ENCODE data around the gene BRINP2.

BRINP2 gene

DNA sequence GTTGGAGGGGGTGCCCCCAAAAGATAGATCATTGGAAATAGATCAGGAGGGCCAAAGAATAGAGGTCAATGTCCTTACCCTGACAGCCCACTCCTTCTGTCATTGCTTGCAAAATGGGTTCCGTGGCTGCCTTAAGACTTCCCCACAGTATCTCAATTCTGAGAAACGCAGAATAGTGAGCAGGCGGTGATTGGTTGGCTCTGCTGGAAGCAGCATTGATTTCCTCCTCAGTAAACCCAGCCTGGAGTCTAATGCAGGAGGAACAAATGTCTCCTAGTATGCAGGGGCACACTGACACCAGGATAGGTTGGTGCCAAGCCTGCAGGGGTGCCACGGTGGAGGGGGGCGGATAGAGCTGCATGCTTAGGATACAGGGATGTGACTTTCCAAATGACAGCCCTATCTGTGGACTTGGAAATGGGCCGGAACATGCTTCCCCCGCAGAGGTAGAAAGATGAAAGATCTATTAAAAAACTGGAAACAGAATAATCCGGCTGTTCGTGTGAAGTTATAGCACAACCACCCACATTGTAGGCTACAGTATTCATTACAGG is 76.9 kb downstream of the BRINP2 start:
- no peaks in the 10 kb centered on the region for H3K4me1 ChIP-seq (ENCODE audit: control insufficient read depth in 1 of 2, insufficient read depth in 2 of 2, low read length in 2 of 2)

DNA sequence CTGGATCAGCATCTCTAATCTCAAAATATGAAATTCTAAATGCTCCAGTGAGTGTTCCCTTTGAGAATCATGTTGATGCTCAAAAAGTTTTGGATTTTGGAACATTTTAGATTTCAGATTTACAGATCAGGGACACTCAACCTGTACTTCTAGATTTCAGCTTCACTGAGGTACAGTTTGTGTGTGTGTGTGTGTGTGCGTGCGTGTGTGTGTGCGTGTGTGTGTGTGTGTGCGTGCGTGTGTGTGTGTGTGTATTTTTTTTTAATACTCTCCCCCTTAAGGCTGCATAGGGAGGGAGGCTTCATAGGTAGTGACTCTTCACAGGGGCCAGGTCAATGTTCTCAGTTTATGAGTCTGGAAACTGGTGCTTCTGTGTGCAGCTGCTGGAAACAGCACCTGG is 77.5 kb downstream of the BRINP2 start:
- Histone ChIP-seq H3K4me3 (ENCODE audit: low read depth, low read length) (no peak overlapping the region), H4K8ac (ENCODE audit: low read depth, low read length) (no peak overlapping the region), H2BK120ac (ENCODE audit: insufficient read depth, low read length, poor library complexity) (no peak overlapping the region), H3K27me3 (ENCODE audit: insufficient read depth, low read length) (no peaks in the 10 kb centered on the region), H3K4ac (ENCODE audit: low read depth, low read length) (no peak overlapping the region), H3K4me1 (ENCODE audit: control insufficient read depth in 1 of 2, insufficient read depth in 2 of 2, low read length in 2 of 2) (no peaks in the 10 kb centered on the region), H3K79me1 (ENCODE audit: low read length) (no peaks in the 10 kb centered on the region), H4K12ac (ENCODE audit: low read depth, low read length) (no peak overlapping the region), H3K4me2 (ENCODE audit: low read length) (no peak overlapping the region), H3K14ac (ENCODE audit: low read length) (no peak overlapping the region), H3K18ac (ENCODE audit: low read length) (no peak overlapping the region), H3K27ac (ENCODE audit: low read depth, low read length) (no peak overlapping the region), H2BK12ac (ENCODE audit: low read length) (no peak overlapping the region), H4K91ac (ENCODE audit: low read depth, low read length) (no peak overlapping the region), H3K9ac (ENCODE audit: low read length) (no peak overlapping the region), H3K9me3 (ENCODE audit: insufficient read depth, low read depth, low read length) (no peaks in the 10 kb centered on the region), H2BK5ac (ENCODE audit: low read depth, low read length, poor library complexity) (no peak overlapping the region), H2AFZ (ENCODE audit: insufficient read depth, low read length, poor library complexity) (no peak overlapping the region), H2AK5ac (ENCODE audit: low read length) (no peak overlapping the region), H3K36me3 (ENCODE audit: control insufficient read depth in 1 of 2, insufficient read depth in 2 of 2, low read length in 2 of 2) (no peaks in the 10 kb centered on the region), H3K23ac (ENCODE audit: low read length) (no peak overlapping the region), H3K79me2 (ENCODE audit: control insufficient read depth, insufficient read depth, low read length, poor library complexity) (no peaks in the 10 kb centered on the region)
- no peak for DNase-seq
- WGBS (ENCODE audit: extremely low coverage, insufficient coverage, insufficient read length): no CpG with 5 or more reads among the region's 5 CpGs

More for the DNA sequence above, 76.9 kb downstream of the BRINP2 start:
- Histone ChIP-seq H3K79me2 (ENCODE audit: control insufficient read depth, insufficient read depth, low read length, poor library complexity) (no peaks in the 10 kb centered on the region), H3K27me3 (ENCODE audit: insufficient read depth, low read length) (no peaks in the 10 kb centered on the region), H3K9me3 (ENCODE audit: insufficient read depth, low read depth, low read length) (no peaks in the 10 kb centered on the region), H3K4ac (ENCODE audit: low read depth, low read length) (no peak overlapping the region), H2AFZ (ENCODE audit: insufficient read depth, low read length, poor library complexity) (no peak overlapping the region), H2BK120ac (ENCODE audit: insufficient read depth, low read length, poor library complexity) (no peak overlapping the region), H3K36me3 (ENCODE audit: control insufficient read depth in 1 of 2, insufficient read depth in 2 of 2, low read length in 2 of 2) (no peaks in the 10 kb centered on the region), H4K91ac (ENCODE audit: low read depth, low read length) (no peak overlapping the region), H3K14ac (ENCODE audit: low read length) (no peak overlapping the region), H4K8ac (ENCODE audit: low read depth, low read length) (no peak overlapping the region), H2AK5ac (ENCODE audit: low read length) (no peak overlapping the region), H3K79me1 (ENCODE audit: low read length) (no peaks in the 10 kb centered on the region), H3K9ac (ENCODE audit: low read length) (peak overlapping the region; percentile 56), H3K23ac (ENCODE audit: low read length) (no peak overlapping the region), H4K12ac (ENCODE audit: low read depth, low read length) (no peak overlapping the region), H3K4me3 (ENCODE audit: low read depth, low read length) (no peak overlapping the region), H3K4me2 (ENCODE audit: low read length) (no peak overlapping the region), H2BK12ac (ENCODE audit: low read length) (no peak overlapping the region), H2BK5ac (ENCODE audit: low read depth, low read length, poor library complexity) (no peak overlapping the region), H3K18ac (ENCODE audit: low read length) (no peak overlapping the region), H3K27ac (ENCODE audit: low read depth, low read length) (no peak overlapping the region)
- no CpG with 5 or more reads among the region's 9 CpGs for WGBS (ENCODE audit: extremely low coverage, insufficient coverage, insufficient read length)
- DNase-seq: no peak

DNA sequence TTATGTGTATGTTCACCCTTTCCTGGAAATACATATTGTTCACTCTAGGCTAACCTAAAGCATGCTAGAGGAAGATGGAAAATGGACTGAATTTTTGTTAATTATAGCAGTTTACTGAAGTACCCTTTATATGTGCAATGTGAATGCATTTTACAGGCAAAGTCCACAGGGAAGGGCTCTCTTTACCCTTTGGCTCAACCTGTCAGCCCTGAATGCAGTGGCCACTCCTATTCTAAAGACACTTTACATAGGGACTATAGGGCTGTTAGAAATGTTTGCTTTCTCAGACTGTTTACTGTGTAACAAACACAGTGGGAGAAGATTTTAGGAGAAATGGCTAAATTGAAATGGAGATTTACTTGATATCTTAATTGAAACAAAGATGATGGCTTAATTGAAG is 78.5 kb downstream of the BRINP2 start:
- Histone ChIP-seq H3K14ac (ENCODE audit: low read length) (no peak overlapping the region), H3K27me3 (ENCODE audit: insufficient read depth, low read length) (no peaks in the 10 kb centered on the region), H3K27ac (ENCODE audit: low read depth, low read length) (no peak overlapping the region), H3K4me3 (ENCODE audit: low read depth, low read length) (no peak overlapping the region), H2BK12ac (ENCODE audit: low read length) (no peak overlapping the region), H3K4ac (ENCODE audit: low read depth, low read length) (no peak overlapping the region), H2BK120ac (ENCODE audit: insufficient read depth, low read length, poor library complexity) (no peak overlapping the region), H3K18ac (ENCODE audit: low read length) (no peak overlapping the region), H3K79me1 (ENCODE audit: low read length) (no peaks in the 10 kb centered on the region), H3K79me2 (ENCODE audit: control insufficient read depth, insufficient read depth, low read length, poor library complexity) (no peaks in the 10 kb centered on the region), H3K4me1 (ENCODE audit: control insufficient read depth in 1 of 2, insufficient read depth in 2 of 2, low read length in 2 of 2) (no peaks in the 10 kb centered on the region), H2AK5ac (ENCODE audit: low read length) (no peak overlapping the region), H4K8ac (ENCODE audit: low read depth, low read length) (no peak overlapping the region), H4K12ac (ENCODE audit: low read depth, low read length) (no peak overlapping the region), H3K9ac (ENCODE audit: low read length) (no peak overlapping the region), H3K4me2 (ENCODE audit: low read length) (no peak overlapping the region), H3K36me3 (ENCODE audit: control insufficient read depth in 1 of 2, insufficient read depth in 2 of 2, low read length in 2 of 2) (no peaks in the 10 kb centered on the region), H3K9me3 (ENCODE audit: insufficient read depth, low read depth, low read length) (no peaks in the 10 kb centered on the region), H4K91ac (ENCODE audit: low read depth, low read length) (no peak overlapping the region), H3K23ac (ENCODE audit: low read length) (no peak overlapping the region), H2BK5ac (ENCODE audit: low read depth, low read length, poor library complexity) (no peak overlapping the region), H2AFZ (ENCODE audit: insufficient read depth, low read length, poor library complexity) (no peak overlapping the region)
- no peak for DNase-seq

GRCh38 chr1:177252877-177253276 is 82.1 kb downstream of the BRINP2 start:
- peaks cover 6 to 9% of the 10 kb centered on the region in 2 experiments for H3K4me1 ChIP-seq (ENCODE audit: control insufficient read depth in 1 of 2, insufficient read depth in 2 of 2, low read length in 2 of 2)
- no peak overlapping the region for H4K12ac ChIP-seq (ENCODE audit: low read depth, low read length)

More at GRCh38 chr1:177252877-177253276, 82.1 kb downstream of the BRINP2 start:
- H4K91ac ChIP-seq (ENCODE audit: low read depth, low read length): no peak overlapping the region
- H3K27ac ChIP-seq (ENCODE audit: low read depth, low read length): no peak overlapping the region
- no peaks in the 10 kb centered on the region for H3K9me3 ChIP-seq (ENCODE audit: insufficient read depth, low read depth, low read length)
- H3K23ac ChIP-seq (ENCODE audit: low read length): no peak overlapping the region
- no peaks in the 10 kb centered on the region for H3K79me1 ChIP-seq (ENCODE audit: low read length)
- H2BK120ac ChIP-seq (ENCODE audit: insufficient read depth, low read length, poor library complexity): no peak overlapping the region
- no peak overlapping the region for H2AFZ ChIP-seq (ENCODE audit: insufficient read depth, low read length, poor library complexity)
- no peak overlapping the region for H4K8ac ChIP-seq (ENCODE audit: low read depth, low read length)
- no peak for DNase-seq
- no peak overlapping the region for H3K4ac ChIP-seq (ENCODE audit: low read depth, low read length)
- H3K18ac ChIP-seq (ENCODE audit: low read length): no peak overlapping the region
- no peak overlapping the region for H3K9ac ChIP-seq (ENCODE audit: low read length)
- no peak overlapping the region for H3K14ac ChIP-seq (ENCODE audit: low read length)
- H3K27me3 ChIP-seq (ENCODE audit: insufficient read depth, low read length): no peaks in the 10 kb centered on the region
- H3K36me3 ChIP-seq (ENCODE audit: control insufficient read depth in 1 of 2, insufficient read depth in 2 of 2, low read length in 2 of 2): no peaks in the 10 kb centered on the region
- no peaks in the 10 kb centered on the region for H3K79me2 ChIP-seq (ENCODE audit: control insufficient read depth, insufficient read depth, low read length, poor library complexity)
- no peak overlapping the region for H2BK12ac ChIP-seq (ENCODE audit: low read length)
- H2AK5ac ChIP-seq (ENCODE audit: low read length): no peak overlapping the region
- no peak overlapping the region for H3K4me2 ChIP-seq (ENCODE audit: low read length)
- no peak overlapping the region for H2BK5ac ChIP-seq (ENCODE audit: low read depth, low read length, poor library complexity)
- no peak overlapping the region for H3K4me3 ChIP-seq (ENCODE audit: low read depth, low read length)

All from trophoblast cell (in vitro differentiated cells and primary cell).